NB4 (cell line): Measurements from ENCODE around the gene ZNF362.

Experiments used
- CTCF ChIP-seq: IDR thresholded peaks from one replicate; pipeline ENCODE4 v1.5.1; 2012; ENCODE audit warnings: low read depth, low read length
- MYC ChIP-seq: IDR thresholded peaks from 2 replicates; pipeline ENCODE4 v1.6.1; 2011; ENCODE audit warnings: low read depth, low read length
- POLR2A ChIP-seq: IDR thresholded peaks from 2 replicates; pipeline ENCODE4 v1.6.1; 2011; ENCODE audit warnings: mild to moderate bottlenecking; ENCODE audit not compliant: insufficient read length; ENCODE audit errors: extremely low read depth

- no peak for TF ChIP-seq POLR2A
- no peak for TF ChIP-seq CTCF
- no peak for TF ChIP-seq MYC
Measured at GRCh38 chr1:33269621-33270020, 13.3 kb downstream of the ZNF362 start.
